HCEC 1CT (cell line): ENCODE measurements around the gene DERL2.

Experiments used
- DNase-seq: peaks from one replicate; pipeline ENCODE4 v3.0.0-alpha.2; 2017

Gene DERL2

GRCh38 chr17:5500589-5501391, 14.8 kb upstream of the DERL2 start:
- peak; percentile 56 for DNase-seq

- DNase-seq, result no peak
Measured at GRCh38 chr17:5500247-5500588, 14.2 kb upstream of the DERL2 start.

GRCh38 chr17:5499476-5500231, 13.7 kb upstream of the DERL2 start:
- DNase-seq, result no peak

GRCh38 chr17:5492970-5493369, 7.0 kb upstream of the DERL2 start:
- DNase-seq, result no peak

- no peak for DNase-seq
Measured at GRCh38 chr17:5488752-5489151, 2.8 kb upstream of the DERL2 start.

GRCh38 chr17:5486206-5487124, 487 bp upstream of the DERL2 start, which contains the start of gene MIS12:
Gene MIS12, plus strand, starts transcription at chr17:5486566. Its CDS starts 2,297 bp downstream, at chr17:5488863.
- DNase-seq, result peak; percentile 100

- DNase-seq, result no peak
Measured at GRCh38 chr17:5481451-5481850, 4.5 kb downstream of the DERL2 start.

GRCh38 chr17:5480962-5481361, 5.0 kb downstream of the DERL2 start:
- no peak for DNase-seq

GRCh38 chr17:5478992-5479391, 7.0 kb downstream of the DERL2 start:
- DNase-seq, result no peak

- no peak for DNase-seq
Measured at GRCh38 chr17:5473906-5474305, 12.1 kb downstream of the DERL2 start.

GRCh38 chr17:5472511-5472910, 13.5 kb downstream of the DERL2 start:
- peak; percentile 10 for DNase-seq

- no peak for DNase-seq
Measured at GRCh38 chr17:5468075-5468473, 17.9 kb downstream of the DERL2 start.

GRCh38 chr17:5467416-5467815, 18.6 kb downstream of the DERL2 start:
- no peak for DNase-seq

GRCh38 chr17:5466295-5466694, 19.7 kb downstream of the DERL2 start:
- no peak for DNase-seq

- DNase-seq, result no peak
Measured at GRCh38 chr17:5464717-5465507, 21.1 kb downstream of the DERL2 start.

- DNase-seq, result no peak
Measured at GRCh38 chr17:5446786-5447185, 39.2 kb downstream of the DERL2 start.

GRCh38 chr17:5444209-5444608, 41.8 kb downstream of the DERL2 start:
- DNase-seq, result no peak

- no peak for DNase-seq
Measured at GRCh38 chr17:5443728-5444127, 42.2 kb downstream of the DERL2 start.

- no peak for DNase-seq
Measured at GRCh38 chr17:5439446-5439764, 46.6 kb downstream of the DERL2 start.

- DNase-seq, result peak; percentile 89
Measured at GRCh38 chr17:5438716-5439445, 47.1 kb downstream of the DERL2 start, which contains the start of gene C1QBP. Gene C1QBP, minus strand, starts transcription at chr17:5439155. Its CDS starts 82 bp downstream, at chr17:5439073.

- peak; percentile 47 for DNase-seq
Measured at GRCh38 chr17:5437721-5438317, 48.2 kb downstream of the DERL2 start.
